Esophagus muscularis mucosa (tissue), 4 donors: ENCODE results near the gene TOMT.
A peak's percentile ranks its signal among the peaks of the same experiment; 100 is the strongest.

Source experiments
- CTCF ChIP-seq, 3 experiments: fragments of 200-600 bp in 2 of 3; fragments of 450-650 bp in 1 of 3; sonication (generic) in 2 of 3; IDR thresholded peaks; one replicate each; pipeline ENCODE4 v1.5.1; 2017 to 2019; ENCODE audit warnings: antibody characterized with exemption in 3 of 3, mild to moderate bottlenecking in 2 of 3, moderate library complexity in 1 of 3
- EP300 ChIP-seq: sonication (generic); formaldehyde crosslinking; IDR thresholded peaks from one replicate; pipeline ENCODE4 v1.6.1; 2017; ENCODE audit warnings: antibody characterized with exemption
- POLR2AphosphoS5 ChIP-seq, 2 donors: sonication (generic); formaldehyde crosslinking; IDR thresholded peaks; one replicate each; pipeline ENCODE4 v1.6.1; 2017; ENCODE audit warnings: antibody characterized with exemption in 2 of 2

- TF ChIP-seq CTCF (IDR thresholded peaks at IDR 0.05) = no peak
- TF ChIP-seq EP300 = no peak
- peak; percentile 68 to 77 for TF ChIP-seq POLR2AphosphoS5 (IDR thresholded peaks at IDR 0.05)
These were observed 35.9 kb upstream of the TOMT start for GRCh38 chr11:72069787-72070251.
